Measurements from ENCODE around the gene DKK3.

Gene DKK3

DNA sequence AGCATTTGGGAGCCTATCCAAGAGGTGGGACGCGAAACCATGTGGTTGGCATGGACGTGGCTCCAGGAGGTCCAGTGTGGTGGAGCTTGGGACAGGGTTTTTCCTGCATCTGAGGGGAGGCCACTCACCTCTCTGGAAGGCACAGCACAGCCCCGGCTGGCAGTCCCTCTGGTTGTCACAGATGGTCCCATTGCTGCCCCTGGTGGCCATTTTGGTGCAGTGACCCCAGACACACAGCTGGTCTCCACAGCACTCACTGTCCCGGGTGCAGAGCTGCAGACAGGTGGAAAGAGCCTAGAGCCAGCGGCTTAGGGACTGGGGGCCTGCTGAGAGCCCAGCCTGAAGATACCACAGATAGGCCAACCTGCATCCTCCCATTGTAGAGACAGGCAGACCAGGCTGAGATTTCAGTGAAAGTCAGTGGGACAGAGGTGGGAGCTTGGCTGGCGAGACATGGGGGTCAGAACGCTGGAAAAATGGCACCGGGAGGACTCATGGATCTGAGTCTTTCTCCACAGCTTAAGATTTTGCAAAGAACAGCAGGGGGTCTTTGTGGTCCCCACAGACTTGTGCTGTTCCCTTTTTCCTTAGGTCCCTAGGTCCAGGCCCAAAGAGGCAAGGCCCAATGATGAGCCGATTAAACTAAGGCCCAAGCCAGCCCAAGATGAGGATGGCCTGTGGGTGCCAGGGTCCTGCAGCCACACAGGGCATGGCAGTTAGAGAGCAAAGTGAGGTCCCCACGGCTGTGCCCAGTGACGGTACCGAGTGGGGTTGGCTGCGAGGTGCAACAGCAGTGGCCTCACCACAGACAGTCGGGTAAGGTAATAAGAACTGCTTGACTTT lies 41.4 kb downstream of the DKK3 start:
- no peak for DNase-seq

DNA sequence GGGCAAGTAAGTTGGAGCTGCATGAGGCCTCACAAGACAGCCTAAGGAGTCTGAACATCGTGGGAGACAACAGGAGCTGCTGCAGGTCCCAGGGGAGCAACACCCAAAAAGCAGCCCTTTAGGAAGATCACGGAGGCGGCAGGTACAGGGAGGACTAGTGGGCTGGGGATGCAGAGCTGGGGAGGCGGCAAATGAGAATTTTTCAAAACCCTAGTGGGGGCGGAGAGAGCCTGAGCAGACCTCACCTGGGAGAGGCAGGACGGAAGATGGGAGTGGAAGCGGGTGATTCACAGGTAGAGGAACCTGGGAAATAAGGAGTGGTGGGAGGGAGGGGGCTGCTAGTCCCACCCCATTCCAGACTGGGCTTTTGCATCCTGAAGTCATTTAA lies 42.1 kb downstream of the DKK3 start:
- no peak for DNase-seq

GRCh38 chr11:11965656-11966353 lies 42.6 kb downstream of the DKK3 start:
- no peak for DNase-seq

GRCh38 chr11:11965192-11965591 lies 43.2 kb downstream of the DKK3 start:
- DNase-seq: no peak

- no peak for DNase-seq
Observed at GRCh38 chr11:11964774-11965150, 43.7 kb downstream of the DKK3 start.

- DNase-seq: no peak
Observed at GRCh38 chr11:11963842-11964773, 44.3 kb downstream of the DKK3 start.

DNA sequence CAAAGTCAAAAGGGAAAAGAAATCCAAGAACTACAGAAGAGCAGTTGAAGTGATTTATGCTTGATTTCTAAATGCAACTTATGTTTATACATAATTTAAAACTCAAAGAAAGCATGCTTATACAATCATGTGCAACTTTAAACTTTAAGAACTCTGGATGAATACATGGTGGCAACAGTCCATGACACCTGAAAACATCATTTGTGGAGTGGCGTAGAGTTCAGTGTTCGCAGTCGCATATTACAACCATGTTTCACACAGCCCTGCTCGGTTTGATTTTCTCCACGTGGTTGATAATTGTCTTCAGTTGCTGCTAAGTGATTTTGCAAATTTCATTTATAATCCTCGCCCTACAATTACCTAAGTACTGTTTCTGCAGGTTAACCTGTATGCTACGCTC lies 45.4 kb downstream of the DKK3 start:
- DNase-seq: no peak

DNA sequence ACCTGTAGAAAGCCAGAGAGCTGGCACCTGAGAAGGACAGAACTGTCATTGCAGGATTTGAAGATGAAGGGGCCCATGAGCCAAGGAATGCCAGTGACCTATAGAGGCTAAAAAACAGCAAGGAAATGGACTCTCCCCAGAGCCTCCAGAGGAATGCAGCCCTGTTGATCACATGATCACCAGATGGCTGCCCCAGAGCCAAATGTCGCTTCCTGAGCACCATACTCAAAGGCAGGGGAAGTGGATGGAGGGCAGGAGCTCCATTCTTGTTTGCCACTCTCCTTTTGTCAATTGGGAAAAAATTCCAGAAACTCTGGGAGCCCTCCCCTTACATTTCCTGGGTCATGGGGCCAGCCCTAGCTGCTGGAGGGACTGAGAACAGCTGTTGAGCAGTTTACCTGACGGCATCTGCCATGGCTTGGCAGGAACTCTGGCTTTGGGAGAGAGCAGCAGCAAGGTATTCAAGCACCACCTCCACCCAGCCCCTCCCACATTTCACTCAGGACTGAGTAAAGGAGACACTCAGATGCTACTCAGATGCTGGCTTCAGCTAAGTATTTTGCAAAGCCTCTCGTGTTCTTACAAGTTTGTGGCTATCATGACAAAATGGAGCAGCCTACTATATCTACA lies 46.9 kb downstream of the DKK3 start:
- DNase-seq: no peak

DNA sequence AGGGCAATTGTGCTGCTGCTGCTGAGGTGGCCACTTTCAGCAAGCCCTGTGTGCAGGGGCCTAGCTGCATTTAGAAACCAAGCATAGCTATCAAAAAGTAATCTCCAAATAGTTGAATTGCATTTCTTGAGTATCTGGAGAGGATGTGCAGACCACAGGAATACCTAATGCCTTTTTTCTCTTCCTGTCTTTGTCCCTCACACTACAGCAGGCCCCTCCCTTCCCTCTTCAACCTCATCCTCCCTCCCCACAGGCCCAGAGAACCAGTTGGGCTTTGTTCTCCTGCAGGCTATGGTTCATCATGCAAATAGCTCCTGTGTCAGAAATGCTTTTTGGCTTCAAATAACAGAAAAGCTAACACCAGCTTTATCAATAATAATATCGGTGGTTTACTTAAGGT lies 47.7 kb downstream of the DKK3 start:
- no peak for DNase-seq

DNA sequence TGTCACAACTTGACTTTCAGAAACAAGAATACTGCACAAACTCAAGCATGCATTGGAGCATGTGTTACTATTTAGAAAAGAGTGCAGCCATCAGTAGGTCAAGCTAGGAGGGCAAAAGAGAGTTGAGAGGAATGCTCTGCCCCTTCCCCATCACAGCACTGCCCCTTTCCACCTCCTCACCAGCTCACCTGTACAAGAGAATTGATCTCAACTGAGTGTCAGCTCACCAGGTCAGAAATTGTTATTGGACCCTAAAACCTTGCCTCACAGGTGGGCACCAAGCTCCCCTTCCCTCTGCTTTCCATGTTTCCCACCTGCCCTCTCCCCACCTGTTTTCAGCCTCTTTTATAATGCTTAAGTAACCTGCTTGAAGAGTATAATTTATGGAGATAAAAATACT lies 48.8 kb downstream of the DKK3 start:
- no peak for DNase-seq

DNA sequence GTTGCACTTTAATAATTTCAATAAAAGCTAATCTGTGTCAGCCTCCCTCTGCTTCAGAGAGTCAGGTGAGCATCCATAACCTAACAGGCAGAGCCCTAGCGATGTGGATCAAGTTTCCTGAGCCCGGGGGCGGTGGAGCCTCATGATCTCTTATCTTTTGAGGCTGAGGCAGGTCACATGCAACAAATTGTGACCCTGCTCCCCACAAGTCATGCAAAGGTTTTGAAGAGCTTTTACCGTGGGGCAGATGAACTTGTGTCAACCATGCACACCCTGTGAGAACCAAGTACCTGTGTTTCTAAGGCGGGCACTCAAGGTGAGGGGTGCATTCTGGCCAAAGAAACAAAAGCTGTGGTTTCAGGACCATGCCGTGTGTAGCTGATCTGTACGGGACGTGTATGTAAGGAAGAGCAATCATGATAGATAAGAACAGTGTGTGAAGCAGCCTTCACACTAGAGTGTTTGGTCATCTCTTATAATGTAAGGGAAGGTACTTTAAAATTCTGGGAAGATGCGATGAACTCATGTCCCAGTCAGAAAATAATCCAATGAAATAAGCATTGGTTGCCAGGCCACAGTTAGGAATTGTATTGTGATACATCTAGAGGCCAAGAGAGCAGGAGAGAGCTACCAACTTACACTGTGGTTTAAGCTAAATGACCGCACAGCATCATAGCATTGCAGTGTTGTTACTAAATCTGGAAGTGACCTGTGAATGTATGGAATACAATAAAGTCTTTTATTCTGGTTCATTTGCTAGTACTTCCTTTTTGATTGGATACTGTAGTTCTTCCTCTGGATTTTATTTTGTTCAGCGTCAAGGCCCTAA lies 49.8 kb downstream of the DKK3 start:
- no peak for DNase-seq

GRCh38 chr11:11956006-11956405 lies 52.4 kb downstream of the DKK3 start:
- no peak for DNase-seq

GRCh38 chr11:11952036-11952435 lies 56.4 kb downstream of the DKK3 start:
- no peak for DNase-seq

DNA sequence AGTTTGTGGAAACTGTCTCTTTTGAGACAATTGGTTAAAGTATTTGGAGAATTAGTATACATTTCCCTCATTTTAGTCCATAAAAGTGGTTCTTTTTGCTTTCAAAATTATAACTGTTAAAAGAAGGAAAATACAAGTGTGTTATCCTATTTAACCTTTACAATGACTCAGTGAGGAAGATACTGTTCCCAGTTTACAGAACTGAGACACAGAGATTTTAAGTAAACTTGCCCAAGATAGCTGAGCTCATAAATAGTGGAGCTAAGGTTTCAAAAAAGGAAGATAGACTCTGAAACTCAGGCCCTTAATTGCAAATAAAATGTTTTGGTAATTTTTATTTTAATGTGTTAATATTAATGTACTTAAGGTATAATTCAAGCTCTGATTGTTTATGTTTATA lies 58.9 kb downstream of the DKK3 start:
- DNase-seq: no peak

- no peak for DNase-seq
Observed at GRCh38 chr11:11948242-11948947, 60.0 kb downstream of the DKK3 start.

DNA sequence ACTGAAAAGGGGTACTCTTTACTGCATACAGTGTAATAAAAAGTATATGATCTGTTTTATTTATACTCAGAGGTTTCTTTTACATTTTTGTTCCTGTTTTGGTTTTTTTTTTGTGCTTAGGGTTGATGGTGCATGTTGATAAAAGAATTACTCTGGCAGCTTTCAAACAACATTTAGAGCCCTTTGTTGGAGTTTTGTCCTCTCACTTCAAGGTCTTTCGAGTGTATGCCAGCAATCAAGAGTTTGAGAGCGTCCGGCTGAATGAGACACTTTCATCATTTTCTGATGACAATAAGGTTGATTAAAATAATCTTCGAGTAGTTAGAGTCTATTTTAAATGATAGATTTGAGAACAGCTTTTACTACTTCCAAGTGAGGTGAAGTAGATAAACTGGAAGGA lies 60.6 kb downstream of the DKK3 start:
- DNase-seq: no peak

DNA sequence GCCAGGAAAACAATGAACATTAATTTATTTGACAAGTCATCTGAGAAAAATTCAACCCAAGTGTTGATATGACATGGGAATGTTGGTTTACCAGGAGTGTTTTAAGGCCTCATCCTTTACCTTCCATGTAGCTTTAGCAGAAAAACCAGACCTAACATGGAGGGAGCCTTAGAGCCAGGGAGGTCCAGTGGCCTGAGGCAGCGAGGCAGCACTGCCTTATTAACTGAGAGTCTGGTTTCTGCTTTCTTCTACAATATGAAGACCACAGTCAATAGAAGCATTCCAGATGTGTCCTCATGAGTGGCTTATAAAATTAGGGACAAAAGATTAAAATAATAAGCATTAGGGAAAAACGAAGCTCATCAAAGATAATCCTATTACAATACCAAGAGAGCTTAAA lies 61.5 kb downstream of the DKK3 start:
- DNase-seq: no peak

DNA sequence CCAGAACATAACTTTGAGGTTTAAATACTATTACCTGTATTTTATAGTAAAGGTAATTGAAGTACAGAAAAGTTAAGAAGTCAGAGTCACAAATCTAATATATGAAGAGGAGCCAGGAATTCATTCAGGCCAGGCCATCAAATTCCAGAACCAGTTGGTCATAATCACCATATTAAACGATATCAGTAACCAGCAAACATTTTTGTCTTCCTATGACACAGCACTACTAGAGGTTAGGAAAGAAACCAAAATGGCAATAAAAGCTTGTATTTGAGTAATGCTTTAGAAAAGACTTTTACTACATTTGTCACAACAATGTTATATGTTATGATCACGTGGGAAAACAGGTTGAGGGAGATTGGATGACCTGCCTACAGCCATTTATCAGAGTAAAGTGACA lies 62.2 kb downstream of the DKK3 start:
- no peak for DNase-seq

- no peak for DNase-seq
Observed at GRCh38 chr11:11944444-11944843, 64.0 kb downstream of the DKK3 start.

- DNase-seq: no peak
Observed at GRCh38 chr11:11942668-11943067, 65.8 kb downstream of the DKK3 start.

- no peak for DNase-seq
Observed at GRCh38 chr11:11940551-11940950, 67.9 kb downstream of the DKK3 start.

Data from T1000 (cell line).